K562 (cell line): ENCODE measurements around the gene HELZ. TPM values are rescaled to one million over a fixed set of nuclear protein-coding genes. Genes with fewer than 3 reads are reported as not detected.

Source experiments
- ATAC-seq: fragments of 200-7000 bp; cut with Tn5 transposase; 3 replicates; pipeline ENCODE4 v1.9.1; 2020; ENCODE audit warnings: moderate library complexity
- BruUV-seq: library from RNA; stranded (reverse); fragments of 400-500 nt; replicated peaks from 2 replicates; lab custom pipeline; 2021; lab: Mats Ljungman, UMichigan
- CTCF ChIA-PET: fragments of 300-600 bp; formaldehyde crosslinking; extraction: SDS; loops from one replicate; lab custom pipeline; 2021; ENCODE audit warnings: low intra/inter-chr PET ratio; lab: Yijun Ruan, JAX
- POLR2A ChIA-PET: fragments of 300-600, 350-650 bp; sonication (Branson Sonifier 250); formaldehyde crosslinking; extraction: SDS; loops from one replicate; lab custom pipeline; 2021; ENCODE audit warnings: antibody characterized with exemption, inconsistent platforms; lab: Yijun Ruan, JAX
- DNase-seq, 4 experiments: peaks; one replicate each; pipeline versions ENCODE4 v3.0.0 to v3.0.0-alpha.2; 2011 to 2018; ENCODE audit warnings: low spot score in 3 of 4, mixed read lengths in 3 of 4; ENCODE audit errors: extremely low read depth in 1 of 4
- FAIRE-seq: peaks from 2 replicates; lab custom pipeline; 2011; peaks lifted over from hg19 to GRCh38; lab: Jason Lieb, UNC
- H2AFZ ChIP-seq: 2 replicates; pipeline ENCODE4 v1.6.0; 2011; ENCODE audit warnings: low read depth, low read length, control low read depth, inconsistent platforms
- H3K27ac ChIP-seq: fragments of 200-600 bp; 3 replicates; pipeline ENCODE4 v1.8.0; 2011; ENCODE audit warnings: low read depth, mild to moderate bottlenecking, control low read depth, inconsistent platforms, low read length, moderate library complexity, mixed read lengths; ENCODE audit errors: extremely low read depth
- H3K27me3 ChIP-seq, 2 experiments: fragments of 300-600 bp in 1 of 2; 2 replicates in 1 of 2; 3 replicates in 1 of 2; pipeline versions ENCODE4 v1.6.0 to v1.8.0; 2011; ENCODE audit warnings: inconsistent platforms in 2 of 2, low read length in 2 of 2, mild to moderate bottlenecking in 1 of 2, mixed read lengths in 1 of 2, moderate library complexity in 1 of 2; ENCODE audit not compliant: control insufficient read depth in 2 of 2, insufficient read depth in 2 of 2
- H3K36me3 ChIP-seq: fragments of 300-600 bp; 3 replicates; pipeline ENCODE4 v1.8.0; 2011; ENCODE audit warnings: mild to moderate bottlenecking, low read length, inconsistent platforms; ENCODE audit not compliant: control insufficient read depth, insufficient read depth
- H3K4me1 ChIP-seq, 2 experiments: fragments of 200-600 bp in 1 of 2; replicated peaks in 1 of 2; 2 replicates in 1 of 2; 3 replicates in 1 of 2; pipeline versions ENCODE4 v1.5.1 to v1.8.0; 2011; ENCODE audit warnings: inconsistent platforms in 2 of 2, low read length in 2 of 2, mild to moderate bottlenecking in 1 of 2, mixed read lengths in 1 of 2, moderate library complexity in 1 of 2; ENCODE audit not compliant: control insufficient read depth in 2 of 2, insufficient read depth in 2 of 2
- H3K4me2 ChIP-seq: 2 replicates; pipeline ENCODE4 v1.6.1; 2011; ENCODE audit warnings: low read length, control low read depth, inconsistent platforms, mixed read lengths; ENCODE audit not compliant: insufficient read depth
- H3K4me3 ChIP-seq: fragments of 200-600 bp; sonication (generic), shearing (Covaris generic); 2 replicates; pipeline ENCODE4 v1.5.1; 2016; ENCODE audit warnings: control low read depth, inconsistent platforms
- H3K79me2 ChIP-seq: fragments of 200-600 bp; 3 replicates; pipeline ENCODE4 v1.8.0; 2011; ENCODE audit warnings: low read length, inconsistent platforms; ENCODE audit not compliant: control insufficient read depth, insufficient read depth
- H3K9ac ChIP-seq, 2 experiments: 2 replicates each; pipeline versions ENCODE4 v1.6.0 to v1.6.1; 2011; ENCODE audit warnings: low read depth in 2 of 2, low read length in 2 of 2, control low read depth in 1 of 2, inconsistent platforms in 1 of 2, mild to moderate bottlenecking in 1 of 2, mixed read lengths in 1 of 2; ENCODE audit not compliant: insufficient read depth in 1 of 2
- H3K9me1 ChIP-seq: one replicate; pipeline ENCODE4 v1.6.0; 2011; ENCODE audit warnings: inconsistent platforms, mild to moderate bottlenecking, low read length, moderate library complexity; ENCODE audit not compliant: control insufficient read depth, insufficient read depth
- H3K9me3 ChIP-seq: replicated peaks from 2 replicates; pipeline ENCODE4 v1.5.1; 2011; ENCODE audit warnings: low read depth, low read length, inconsistent platforms; ENCODE audit not compliant: control insufficient read depth, insufficient read depth
- H4K20me1 ChIP-seq: replicated peaks from 2 replicates; pipeline ENCODE4 v1.6.1; 2011; ENCODE audit warnings: low read length, inconsistent platforms, mixed read lengths; ENCODE audit not compliant: control insufficient read depth, insufficient read depth
- GABPA ChIP-seq: fragments of 200-800 bp; sonication (Bioruptor generic); conservative IDR thresholded peaks from 2 replicates; pipeline ENCODE4 v1.6.1; 2016; ENCODE audit warnings: low read depth, missing genetic modification characterization, missing compliant biosample characterization
- ILK ChIP-seq: fragments of 450-650 bp; IDR thresholded peaks from 2 replicates; pipeline ENCODE4 v1.6.1; 2016; ENCODE audit warnings: missing genetic modification characterization, low read depth, mild to moderate bottlenecking, missing compliant biosample characterization, moderate library complexity, borderline replicate concordance
- NFRKB ChIP-seq: fragments of 450-650 bp; IDR thresholded peaks from 2 replicates; pipeline ENCODE4 v1.6.1; 2016; ENCODE audit warnings: low read depth
- POLR3A ChIP-seq: IDR thresholded peaks from 2 replicates; pipeline ENCODE4 v1.6.1; 2011; ENCODE audit warnings: borderline replicate concordance, mild to moderate bottlenecking, moderate library complexity; ENCODE audit not compliant: insufficient read length, insufficient read depth; ENCODE audit errors: extremely low read depth
- SRF ChIP-seq, 2 experiments: fragments of 250-450, 450-650 bp in 1 of 2; sonication (Bioruptor Pico) in 1 of 2; sonication (generic) in 1 of 2; formaldehyde crosslinking; IDR thresholded peaks; 2 replicates each; pipeline versions ENCODE4 v1.5.0 to v1.5.1; 2020 to 2022; ENCODE audit warnings: mild to moderate bottlenecking in 1 of 2, missing genetic modification reagents in 1 of 2
- TEAD1 ChIP-seq, 2 experiments: fragments of 450-650 bp in 1 of 2; sonication (generic) in 1 of 2; formaldehyde crosslinking; IDR thresholded peaks; 2 replicates each; pipeline versions ENCODE4 v1.4.0 to v1.8.0; 2020 to 2022; ENCODE audit warnings: mild to moderate bottlenecking in 2 of 2, missing genetic modification reagents in 1 of 2
- ZNF124 ChIP-seq: sonication (generic); formaldehyde crosslinking; IDR thresholded peaks from 2 replicates; pipeline ENCODE4 v1.8.1; 2022; ENCODE audit warnings: missing genetic modification reagents
- WGBS: fragments of 100-300 bp; shearing (Covaris generic); methylation state at CpG from one replicate; pipeline ENCODE4 v1.1.6; 2016; ENCODE audit warnings: low coverage, mixed read lengths; ENCODE audit not compliant: insufficient coverage; ENCODE audit errors: missing lambda C conversion rate; 5-methylcytosine and 5-hydroxymethylcytosine counted together
- in situ Hi-C: fragments of 300-500 bp; cut with MboI; formaldehyde crosslinking; loops from 4 replicates; pipeline ENCODE4 v1.15.0; 2018; ENCODE audit warnings: inconsistent platforms, mixed read lengths
- intact Hi-C: fragments of 100-400 bp; cut with micrococcal nuclease; formaldehyde crosslinking; loops from 2 replicates; pipeline ENCODE4 v1.14.2; 2022
- polyA plus RNA-seq, 8 experiments: library from polyadenylated mRNA; depleted of rRNA in 4 of 8; stranded (reverse) in 5 of 8; unstranded in 3 of 8; fragments of >200 nt; fragmentation: Nextera tagmentation in 2 of 8; fragmentation: Illumina TruSeq in 1 of 8; extraction: Ambion mirVana in 2 of 8; extraction: Trizol in 1 of 8; gene quantifications; 2 replicates each; pipeline versions ENCODE4 v1.2.1 to v1.2.3, GENCODE V29; 2011 to 2014; ENCODE audit warnings: inconsistent platforms in 1 of 8, missing spikeins in 1 of 8
- total RNA-seq, 7 experiments: library from RNA; depleted of rRNA in 6 of 7; stranded (reverse); fragments of >200 nt in 6 of 7; fragmentation: Illumina TruSeq in 2 of 7; extraction: Trizol in 2 of 7; gene quantifications; 2 replicates each; pipeline versions ENCODE4 v1.2.1 to v1.2.3, GENCODE V29; 2011 to 2021; ENCODE audit warnings: low replicate concordance in 1 of 7
- TF ChIP-seq, protein P1 (sequence below): IDR thresholded peaks from 3 replicates; pipeline ENCODE4 v1.6.1; 2011; ENCODE audit warnings: borderline replicate concordance, mild to moderate bottlenecking; ENCODE audit not compliant: insufficient read length, insufficient read depth
- TF ChIP-seq, protein P2 (sequence below): fragments of 450-650 bp; IDR thresholded peaks from 2 replicates; pipeline ENCODE4 v1.6.1; 2018; ENCODE audit not compliant: partially characterized antibody

Gene HELZ
- total and polyA plus RNA-seq, 9 of the 15 experiments (the other 6 are each of a cell fraction or from before 2014, with no cell fraction given) = 5.2 to 39.8 (median 17.3) TPM

DNA sequence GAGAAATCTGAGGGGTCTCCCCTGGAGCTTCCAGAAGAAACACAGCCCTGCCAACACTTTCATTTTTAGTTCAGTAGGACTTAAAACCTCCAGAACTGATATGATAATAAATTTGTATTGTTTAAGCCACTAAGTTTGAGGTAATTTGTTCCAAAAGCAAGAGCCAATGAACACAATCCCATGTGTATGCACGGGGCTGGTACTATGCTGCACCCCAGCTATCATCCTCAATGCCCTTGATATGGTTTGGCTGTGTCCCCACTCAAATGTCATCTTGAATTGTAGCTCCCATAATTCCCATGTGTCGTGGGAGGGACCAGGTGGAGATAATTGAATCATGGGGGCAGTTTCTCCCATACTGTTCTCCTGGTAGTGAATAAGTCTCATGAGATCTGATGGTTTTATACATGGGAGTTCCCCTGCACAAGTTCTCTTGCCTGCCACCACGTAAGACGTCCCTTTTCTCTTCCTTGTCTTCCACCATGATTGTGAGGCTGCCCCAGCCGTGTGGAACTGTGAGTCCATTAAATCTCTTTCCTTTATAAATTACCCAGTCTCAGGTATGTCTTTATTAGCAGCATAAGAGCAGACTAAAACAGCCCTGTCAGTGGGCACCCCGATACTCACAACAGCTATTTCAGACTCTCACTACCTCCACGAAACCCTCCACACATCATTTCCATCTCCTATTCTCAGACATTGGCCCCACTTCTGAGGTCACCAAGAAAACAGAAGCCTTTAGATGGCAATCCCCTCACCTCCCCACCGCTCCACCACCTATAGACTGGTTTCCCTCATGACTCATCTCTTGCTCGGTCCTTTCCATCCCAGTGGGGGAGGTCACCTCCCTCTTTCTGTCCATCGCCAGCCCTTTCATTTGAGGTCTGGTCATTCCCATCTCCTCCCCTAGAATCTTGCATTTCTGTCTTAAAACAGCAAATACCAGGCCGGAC, 209.6 kb downstream of the HELZ start:
- no peak for FAIRE-seq
- no peak overlapping the region for H3K9ac ChIP-seq
- intact Hi-C loops (no loop called here), in situ Hi-C loops (no loop called here)
- H3K79me2 ChIP-seq = no peaks in the 10 kb centered on the region
- 1% methylated on average over 11 of the region's 11 CpGs for WGBS
- POLR2A ChIA-PET = no interaction called here
- peaks cover 0 to 3% of the 10 kb centered on the region in 2 experiments; a peak in 2 of 5 replicates for H3K4me1 ChIP-seq
- H2AFZ ChIP-seq = no peak overlapping the region
- no TSS peak for BruUV-seq
- H3K9me1 ChIP-seq = no peaks in the 10 kb centered on the region
- TF ChIP-seq POLR3A (no peak), ZNF124 (CRISPR knock-in tag) (no peak), SRF (CRISPR knock-in tag; IDR thresholded peaks at IDR 0.05) (no peak), GABPA (tag) (no peak), ILK (tag) (no peak), NFRKB (no peak), TEAD1 (CRISPR knock-in tag; IDR thresholded peaks at IDR 0.05) (no peak)
- TF ChIP-seq, protein P1, sequence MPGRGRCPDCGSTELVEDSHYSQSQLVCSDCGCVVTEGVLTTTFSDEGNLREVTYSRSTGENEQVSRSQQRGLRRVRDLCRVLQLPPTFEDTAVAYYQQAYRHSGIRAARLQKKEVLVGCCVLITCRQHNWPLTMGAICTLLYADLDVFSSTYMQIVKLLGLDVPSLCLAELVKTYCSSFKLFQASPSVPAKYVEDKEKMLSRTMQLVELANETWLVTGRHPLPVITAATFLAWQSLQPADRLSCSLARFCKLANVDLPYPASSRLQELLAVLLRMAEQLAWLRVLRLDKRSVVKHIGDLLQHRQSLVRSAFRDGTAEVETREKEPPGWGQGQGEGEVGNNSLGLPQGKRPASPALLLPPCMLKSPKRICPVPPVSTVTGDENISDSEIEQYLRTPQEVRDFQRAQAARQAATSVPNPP = no peak
- TF ChIP-seq, protein P2, sequence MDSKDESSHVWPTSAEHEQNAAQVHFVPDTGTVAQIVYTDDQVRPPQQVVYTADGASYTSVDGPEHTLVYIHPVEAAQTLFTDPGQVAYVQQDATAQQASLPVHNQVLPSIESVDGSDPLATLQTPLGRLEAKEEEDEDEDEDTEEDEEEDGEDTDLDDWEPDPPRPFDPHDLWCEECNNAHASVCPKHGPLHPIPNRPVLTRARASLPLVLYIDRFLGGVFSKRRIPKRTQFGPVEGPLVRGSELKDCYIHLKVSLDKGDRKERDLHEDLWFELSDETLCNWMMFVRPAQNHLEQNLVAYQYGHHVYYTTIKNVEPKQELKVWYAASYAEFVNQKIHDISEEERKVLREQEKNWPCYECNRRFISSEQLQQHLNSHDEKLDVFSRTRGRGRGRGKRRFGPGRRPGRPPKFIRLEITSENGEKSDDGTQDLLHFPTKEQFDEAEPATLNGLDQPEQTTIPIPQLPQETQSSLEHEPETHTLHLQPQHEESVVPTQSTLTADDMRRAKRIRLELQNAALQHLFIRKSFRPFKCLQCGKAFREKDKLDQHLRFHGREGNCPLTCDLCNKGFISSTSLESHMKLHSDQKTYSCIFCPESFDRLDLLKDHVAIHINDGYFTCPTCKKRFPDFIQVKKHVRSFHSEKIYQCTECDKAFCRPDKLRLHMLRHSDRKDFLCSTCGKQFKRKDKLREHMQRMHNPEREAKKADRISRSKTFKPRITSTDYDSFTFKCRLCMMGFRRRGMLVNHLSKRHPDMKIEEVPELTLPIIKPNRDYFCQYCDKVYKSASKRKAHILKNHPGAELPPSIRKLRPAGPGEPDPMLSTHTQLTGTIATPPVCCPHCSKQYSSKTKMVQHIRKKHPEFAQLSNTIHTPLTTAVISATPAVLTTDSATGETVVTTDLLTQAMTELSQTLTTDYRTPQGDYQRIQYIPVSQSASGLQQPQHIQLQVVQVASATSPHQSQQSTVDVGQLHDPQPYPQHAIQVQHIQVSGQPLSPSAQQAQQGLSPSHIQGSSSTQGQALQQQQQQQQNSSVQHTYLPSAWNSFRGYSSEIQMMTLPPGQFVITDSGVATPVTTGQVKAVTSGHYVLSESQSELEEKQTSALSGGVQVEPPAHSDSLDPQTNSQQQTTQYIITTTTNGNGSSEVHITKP = no peak
- H3K36me3 ChIP-seq = no peaks in the 10 kb centered on the region
- CTCF ChIA-PET = no interaction called here
- H3K27ac ChIP-seq = no peak overlapping the region
- DNase-seq = no peak
- peaks cover 36 to 58% of the 10 kb centered on the region in 2 experiments for H3K27me3 ChIP-seq
- no peaks in the 10 kb centered on the region for H4K20me1 ChIP-seq
- H3K4me3 ChIP-seq = no peak overlapping the region
- H3K4me2 ChIP-seq = no peak overlapping the region
- no peaks in the 10 kb centered on the region for H3K9me3 ChIP-seq
- ATAC-seq = no peak
